Tongue (tissue), 2 donors: ENCODE results near the gene FHDC1. TPM values are rescaled to one million over a fixed set of nuclear protein-coding genes. Genes with fewer than 3 reads are reported as not detected.
A peak's percentile ranks its signal among the peaks of the same experiment; 100 is the strongest.

Source experiments
- DNase-seq: peaks from one replicate; pipeline ENCODE4 v3.0.0-alpha.2; 2015
- total RNA-seq: library from RNA; depleted of rRNA; stranded (reverse); fragments of >200 nt; gene quantifications from one replicate; pipeline ENCODE4 v1.2.3, GENCODE V29; 2014

FHDC1 gene
- total RNA-seq, 1 donor from 2014 or later, result 9.9 TPM

GRCh38 chr4:152936446-152937335 is 568 bp downstream of the FHDC1 start:
- peak; percentile 43 for DNase-seq

- peak; percentile 69 for DNase-seq
Observed at GRCh38 chr4:152937336-152938236, 1.5 kb downstream of the FHDC1 start.

- DNase-seq, result no peak
Observed at GRCh38 chr4:152938237-152938947, 2.3 kb downstream of the FHDC1 start.

DNA sequence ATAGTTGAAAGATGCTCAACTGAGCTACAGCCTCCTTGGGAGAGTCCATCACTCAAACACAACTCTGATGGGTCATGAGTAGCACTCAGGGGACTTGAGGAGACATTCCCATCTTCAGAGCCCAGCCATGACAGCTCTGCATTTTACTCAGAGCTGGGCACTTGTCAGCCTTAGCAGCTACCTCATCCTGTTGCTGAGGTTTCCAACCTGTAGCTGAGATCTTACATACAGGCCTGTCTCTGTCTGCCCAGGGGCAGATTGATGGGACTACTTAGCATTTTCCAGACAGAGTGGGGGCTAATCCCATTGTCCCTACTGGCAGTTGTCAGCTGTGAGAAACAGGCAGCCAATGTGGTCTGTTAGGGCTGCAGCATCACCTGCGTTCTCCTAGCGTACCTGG is 3.5 kb downstream of the FHDC1 start:
- no peak for DNase-seq

- DNase-seq, result no peak
Observed at GRCh38 chr4:152940461-152940860, 4.3 kb downstream of the FHDC1 start.

DNA sequence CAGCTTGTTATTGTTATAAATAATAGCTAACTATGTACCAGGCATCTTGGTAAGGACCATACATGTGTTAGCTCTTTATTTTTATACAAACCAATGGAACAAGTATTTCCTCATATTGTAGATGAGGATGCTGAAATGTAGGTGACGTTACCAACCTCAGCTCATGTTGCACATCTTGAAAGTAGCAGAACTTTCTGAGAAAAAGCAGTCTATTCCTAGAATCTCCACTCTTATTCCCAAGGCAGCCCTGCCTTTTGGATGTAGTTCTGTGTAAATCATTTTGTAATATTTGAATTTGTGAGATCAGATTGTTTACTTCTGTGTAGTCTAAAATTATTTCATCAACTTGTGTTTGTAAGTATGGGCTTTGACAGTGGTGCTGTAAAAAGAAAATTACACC is 5.3 kb downstream of the FHDC1 start:
- no peak for DNase-seq

- DNase-seq, result no peak
Observed at GRCh38 chr4:152942346-152942745, 6.2 kb downstream of the FHDC1 start.

- DNase-seq, result peak; percentile 70
Observed at GRCh38 chr4:152943672-152944071, 7.5 kb downstream of the FHDC1 start.

DNA sequence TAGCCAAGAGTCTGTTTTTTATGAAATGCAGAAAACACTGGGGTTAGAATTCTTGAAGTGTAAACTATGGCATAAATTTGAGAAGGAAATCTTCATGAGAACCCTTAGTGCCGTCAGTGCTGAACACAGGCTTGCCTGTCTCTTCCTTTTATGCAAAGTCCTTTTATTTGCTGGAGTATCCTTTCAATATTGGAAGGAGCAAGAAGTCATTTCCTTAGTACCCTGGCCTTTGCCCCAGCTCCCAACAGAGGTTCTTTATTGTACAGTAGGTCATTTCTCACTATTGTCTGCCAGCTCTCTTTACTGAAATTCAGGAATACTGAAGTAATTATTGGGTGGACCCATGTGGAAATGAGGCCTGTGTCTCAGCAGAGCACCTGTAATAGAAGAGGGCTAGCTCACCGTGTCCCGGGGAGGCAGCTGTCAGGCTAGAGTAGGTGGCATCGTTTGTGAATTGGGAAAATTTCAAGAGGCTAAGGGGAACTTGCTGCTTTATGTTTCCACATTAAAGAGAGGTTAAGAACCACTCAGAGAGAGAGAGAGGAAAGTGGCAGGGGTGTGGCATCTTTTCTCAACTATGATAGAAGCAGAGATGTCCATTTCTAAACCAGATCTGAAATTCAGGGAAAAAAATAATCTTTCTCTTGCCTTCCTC is 8.7 kb downstream of the FHDC1 start:
- no peak for DNase-seq

GRCh38 chr4:152945639-152946038 is 9.5 kb downstream of the FHDC1 start:
- DNase-seq, result no peak

DNA sequence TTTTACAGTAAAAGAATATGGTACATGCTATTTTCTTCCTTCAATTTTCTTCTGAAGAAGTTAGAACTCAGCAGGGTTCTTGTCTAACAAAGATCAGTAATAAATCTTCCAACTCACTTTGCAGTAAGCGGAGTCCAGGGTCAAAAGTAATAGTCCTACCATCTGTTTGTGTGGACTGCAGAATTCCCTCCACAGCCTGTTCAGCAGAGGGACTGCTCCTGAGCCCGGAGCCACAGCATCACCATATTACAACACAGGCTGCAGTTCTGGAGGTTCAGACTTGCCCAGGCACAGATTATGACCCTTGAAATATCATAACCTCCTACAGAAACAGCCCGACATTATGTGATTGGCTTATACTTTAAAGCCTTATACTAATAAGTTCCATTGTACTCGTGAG is 10.3 kb downstream of the FHDC1 start:
- no peak for DNase-seq

GRCh38 chr4:152947311-152947710 is 11.2 kb downstream of the FHDC1 start:
- no peak for DNase-seq

GRCh38 chr4:152949930-152950329 is 13.8 kb downstream of the FHDC1 start:
- DNase-seq, result no peak

DNA sequence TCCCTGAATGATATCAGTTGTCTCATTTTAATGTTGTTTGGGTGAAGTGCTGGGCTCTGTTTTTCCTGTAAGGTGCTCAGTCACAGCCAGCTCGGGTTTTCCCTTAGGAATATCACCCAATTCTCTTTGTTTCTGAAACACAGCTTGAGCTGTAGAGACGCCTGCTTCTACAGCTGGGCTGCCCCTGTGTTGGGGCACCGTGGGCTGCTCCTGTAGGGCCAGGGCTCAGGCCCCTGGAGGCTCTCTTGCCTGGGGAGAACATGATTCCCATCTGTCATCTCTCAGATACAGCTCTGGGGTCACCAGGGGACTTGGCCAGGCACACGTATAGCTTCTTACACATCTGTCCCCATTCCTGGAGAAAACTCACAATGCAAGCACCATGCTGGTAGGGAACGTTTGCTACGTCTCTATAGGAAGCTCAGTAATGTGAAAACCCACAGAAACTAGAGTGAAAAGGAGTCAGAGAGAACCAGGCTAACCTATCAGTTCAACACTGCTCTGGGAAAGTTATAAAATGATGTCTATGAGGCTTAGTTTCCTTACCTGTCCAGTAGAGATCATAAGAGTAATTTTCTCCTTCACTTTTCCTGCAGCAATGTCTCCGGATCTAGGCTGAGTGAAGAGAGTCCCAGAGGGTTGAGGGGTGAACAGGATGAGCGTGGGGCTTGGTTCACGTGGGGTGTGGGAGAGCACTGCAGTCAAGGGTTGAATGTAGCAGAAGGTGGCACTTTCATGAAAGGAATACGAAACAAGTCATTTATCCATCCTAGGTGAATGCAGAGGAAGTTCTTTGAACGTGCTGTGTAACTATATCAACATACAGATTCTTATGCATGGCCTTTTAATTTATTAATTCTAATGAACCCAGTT is 14.5 kb downstream of the FHDC1 start:
- no peak for DNase-seq

GRCh38 chr4:152951348-152951747 is 15.2 kb downstream of the FHDC1 start:
- no peak for DNase-seq

DNA sequence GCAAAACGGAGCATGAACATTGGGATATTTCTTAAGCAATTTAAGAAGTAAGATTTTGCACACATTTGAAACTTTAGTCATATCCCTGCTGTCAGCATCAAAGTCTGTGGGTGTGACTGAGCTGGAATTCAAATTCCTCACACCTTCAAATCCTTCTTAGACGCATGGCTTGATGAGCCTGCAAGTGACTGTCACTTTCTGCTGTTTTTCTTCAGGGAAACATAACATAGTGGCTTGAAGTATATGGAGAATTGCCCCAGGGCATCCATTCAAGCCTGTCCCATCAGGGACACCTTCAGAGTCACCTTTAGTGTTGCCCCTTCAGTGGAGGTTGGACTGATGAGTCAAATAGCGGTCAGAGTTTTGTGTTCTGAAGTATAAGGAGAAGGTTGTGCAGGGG is 17.4 kb downstream of the FHDC1 start:
- no peak for DNase-seq

GRCh38 chr4:152954741-152955140 is 18.6 kb downstream of the FHDC1 start:
- no peak for DNase-seq

- no peak for DNase-seq
Observed at GRCh38 chr4:152956147-152956546, 20.0 kb downstream of the FHDC1 start.

DNA sequence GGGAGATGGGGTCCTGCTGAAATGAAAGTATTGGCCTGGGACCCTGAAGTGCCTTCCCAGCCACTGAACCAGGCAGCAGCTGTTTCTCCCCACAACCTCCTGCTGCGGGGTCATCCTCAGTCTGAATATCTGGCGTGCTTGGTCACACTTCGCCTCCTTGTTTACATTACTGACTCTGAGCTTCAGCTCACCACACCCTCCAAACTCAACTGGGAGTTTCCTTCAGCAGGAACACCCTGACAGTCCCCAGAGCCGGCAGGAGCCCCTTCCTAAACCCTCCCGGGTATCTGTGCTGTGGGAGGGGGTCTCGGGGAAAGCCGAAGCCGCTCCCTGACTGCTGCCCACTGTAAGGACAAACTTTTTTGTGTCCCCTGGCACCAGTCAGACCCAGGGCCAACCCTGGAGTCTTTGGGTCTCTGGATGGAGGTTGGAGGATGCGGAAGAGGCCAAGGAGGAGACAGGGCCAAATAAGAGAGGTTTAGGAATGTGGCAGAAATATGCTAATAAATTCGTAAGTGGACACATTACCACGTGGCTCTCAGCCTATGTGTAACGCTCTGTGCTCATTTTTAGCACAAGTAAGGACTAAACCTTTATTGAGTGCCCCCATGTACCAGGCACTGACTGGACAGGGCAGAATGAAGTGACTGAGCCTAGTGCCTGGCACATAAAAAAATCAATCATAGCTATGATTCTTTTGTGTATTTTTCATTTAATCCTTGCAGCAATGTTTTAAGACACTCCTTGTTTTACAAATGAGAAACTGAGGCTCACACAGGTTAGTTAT is 20.7 kb downstream of the FHDC1 start:
- DNase-seq, result peak; percentile 66
